ENCODE measurements around the gene CDKAL1. TPM values are rescaled to one million over a fixed set of nuclear protein-coding genes. Genes with fewer than 3 reads are reported as not detected.
"Not testable (repeated sequence)": the region's sequence is repeated elsewhere in the genome, so short reads cannot be mapped to it uniquely, and the experiment has no call there.

Gene CDKAL1
- total RNA-seq, 1 experiment from 2014 or later = 11.8 TPM

GRCh38 chr6:20746805-20747558 lies 212.7 kb downstream of the CDKAL1 start:
- DNase-seq (ENCODE audit: unreplicated experiment) = no peak
- ChIA-PET CTCF (no interaction called here), POLR2A (no interaction called here)
- Mint-ChIP-seq H3K9me3 (ENCODE audit: unreplicated experiment) (no peaks in the 10 kb centered on the region), H3K36me3 (ENCODE audit: insufficient read depth, unreplicated experiment) (no peaks in the 10 kb centered on the region), H3K4me1 (ENCODE audit: insufficient read depth, unreplicated experiment) (peaks cover 6% of the 10 kb centered on the region), H3K27ac (ENCODE audit: low read depth, unreplicated experiment) (no peak overlapping the region), H3K4me3 (ENCODE audit: unreplicated experiment) (no peak overlapping the region), H3K27me3 (ENCODE audit: insufficient read depth, unreplicated experiment) (no peaks in the 10 kb centered on the region)
- no TSS peak for BruUV-seq (replicated peaks)
- no peak for TF ChIP-seq CTCF (IDR thresholded peaks at IDR 0.05; ENCODE audit: unreplicated experiment)
- intact Hi-C loops (cut with micrococcal nuclease) = no loop called here

GRCh38 chr6:20747991-20748390 lies 213.7 kb downstream of the CDKAL1 start:
- ChIA-PET CTCF (interaction anchor here (0.6 kb wide), 1 partner anchor 80 kb away, joined by 3 read pairs; no protein-coding TSS in a partner anchor), POLR2A (no interaction called here)
- DNase-seq (ENCODE audit: unreplicated experiment) = no peak
- Mint-ChIP-seq H3K4me1 (ENCODE audit: insufficient read depth, unreplicated experiment) (peaks cover 6% of the 10 kb centered on the region), H3K4me3 (ENCODE audit: unreplicated experiment) (no peak overlapping the region), H3K27ac (ENCODE audit: low read depth, unreplicated experiment) (no peak overlapping the region), H3K9me3 (ENCODE audit: unreplicated experiment) (no peaks in the 10 kb centered on the region), H3K27me3 (ENCODE audit: insufficient read depth, unreplicated experiment) (no peaks in the 10 kb centered on the region), H3K36me3 (ENCODE audit: insufficient read depth, unreplicated experiment) (no peaks in the 10 kb centered on the region)
- no TSS peak for BruUV-seq (replicated peaks)
- intact Hi-C loops (cut with micrococcal nuclease) = no loop called here
- TF ChIP-seq CTCF (IDR thresholded peaks at IDR 0.05; ENCODE audit: unreplicated experiment) = no peak

- TF ChIP-seq CTCF (IDR thresholded peaks at IDR 0.05; ENCODE audit: unreplicated experiment) = no peak
- no peaks in the 10 kb centered on the region for H3K36me3 Mint-ChIP-seq (ENCODE audit: insufficient read depth, unreplicated experiment)
- ChIA-PET CTCF (no interaction called here), POLR2A (interaction anchor here (0.5 to 0.8 kb wide), 3 partner anchors 12 to 154 kb away, joined by 3 to 4 read pairs (median 3); no protein-coding TSS in a partner anchor)
- peaks cover 16% of the 10 kb centered on the region for H3K4me1 Mint-ChIP-seq (ENCODE audit: insufficient read depth, unreplicated experiment)
- no peak overlapping the region for H3K4me3 Mint-ChIP-seq (ENCODE audit: unreplicated experiment)
- no peak for DNase-seq (ENCODE audit: unreplicated experiment)
- no TSS peak for BruUV-seq (replicated peaks)
- no peak overlapping the region for H3K27ac Mint-ChIP-seq (ENCODE audit: low read depth, unreplicated experiment)
- intact Hi-C loops (cut with micrococcal nuclease) = no loop called here
- no peaks in the 10 kb centered on the region for H3K27me3 Mint-ChIP-seq (ENCODE audit: insufficient read depth, unreplicated experiment)
- H3K9me3 Mint-ChIP-seq (ENCODE audit: unreplicated experiment) = peaks cover 8% of the 10 kb centered on the region
Observed at GRCh38 chr6:20751293-20751935, 217.2 kb downstream of the CDKAL1 start.

GRCh38 chr6:20755631-20756030 lies 221.4 kb downstream of the CDKAL1 start:
- Mint-ChIP-seq H3K27ac (ENCODE audit: low read depth, unreplicated experiment) (peak overlapping the region; percentile 71), H3K27me3 (ENCODE audit: insufficient read depth, unreplicated experiment) (no peaks in the 10 kb centered on the region), H3K36me3 (ENCODE audit: insufficient read depth, unreplicated experiment) (peaks cover 6% of the 10 kb centered on the region), H3K4me3 (ENCODE audit: unreplicated experiment) (no peak overlapping the region), H3K4me1 (ENCODE audit: insufficient read depth, unreplicated experiment) (peaks cover 18% of the 10 kb centered on the region), H3K9me3 (ENCODE audit: unreplicated experiment) (peaks cover 8% of the 10 kb centered on the region)
- ChIA-PET POLR2A (interaction anchor here (0.6 kb wide), 1 partner anchor 1498 kb away, joined by 3 read pairs; no protein-coding TSS in a partner anchor), CTCF (no interaction called here)
- peak; percentile 55 for DNase-seq (ENCODE audit: unreplicated experiment)
- BruUV-seq (replicated peaks) = no TSS peak
- intact Hi-C loops (cut with micrococcal nuclease) = no loop called here
- TF ChIP-seq CTCF (IDR thresholded peaks at IDR 0.05; ENCODE audit: unreplicated experiment) = no peak

GRCh38 chr6:20756584-20757147 lies 222.4 kb downstream of the CDKAL1 start:
- POLR2A ChIA-PET = interaction anchor here (0.6 to 1.4 kb wide), 2 partner anchors 12 to 354 kb away, joined by 3 to 4 read pairs; no protein-coding TSS in a partner anchor
- intact Hi-C loops (cut with micrococcal nuclease); H3K9me3 Mint-ChIP-seq (ENCODE audit: unreplicated experiment); H3K27me3 Mint-ChIP-seq (ENCODE audit: insufficient read depth, unreplicated experiment); BruUV-seq (replicated peaks); H3K4me3 Mint-ChIP-seq (ENCODE audit: unreplicated experiment); CTCF ChIA-PET; DNase-seq (ENCODE audit: unreplicated experiment); H3K36me3 Mint-ChIP-seq (ENCODE audit: insufficient read depth, unreplicated experiment): not testable (repeated sequence)
- H3K4me1 Mint-ChIP-seq (ENCODE audit: insufficient read depth, unreplicated experiment) = peaks cover 18% of the 10 kb centered on the region
- H3K27ac Mint-ChIP-seq (ENCODE audit: low read depth, unreplicated experiment) = peak overlapping the region; percentile 28
